Non-pigmented ciliary epithelial cell (primary cell): Measurements from ENCODE around the gene OTOP2.

ENCODE experiments used
- DNase-seq: peaks from one replicate; pipeline ENCODE4 v3.0.0-alpha.2; 2010; ENCODE audit warnings: low read depth

The OTOP2 gene

GRCh38 chr17:74925242-74925641 lies 1.2 kb downstream of the OTOP2 start:
- DNase-seq, result no peak

- DNase-seq, result no peak
Measured at GRCh38 chr17:74928786-74929185, 4.7 kb downstream of the OTOP2 start.

- no peak for DNase-seq
Measured at GRCh38 chr17:74930535-74931036, 6.5 kb downstream of the OTOP2 start.

GRCh38 chr17:74935048-74935447 lies 11.0 kb downstream of the OTOP2 start:
- DNase-seq, result no peak

GRCh38 chr17:74935585-74936469 lies 11.8 kb downstream of the OTOP2 start, which contains the start of gene OTOP3:
Gene OTOP3 (plus strand): TSS chr17:74935898. CDS start chr17:74935922, 24 bp downstream.
- no peak for DNase-seq

- DNase-seq, result no peak
Measured at GRCh38 chr17:74936470-74936799, 12.4 kb downstream of the OTOP2 start.

GRCh38 chr17:74937064-74938051 lies 13.3 kb downstream of the OTOP2 start:
- DNase-seq, result no peak

- DNase-seq, result no peak
Measured at GRCh38 chr17:74938194-74938950, 14.3 kb downstream of the OTOP2 start.

GRCh38 chr17:74939534-74939933 lies 15.5 kb downstream of the OTOP2 start:
- no peak for DNase-seq

- no peak for DNase-seq
Measured at GRCh38 chr17:74941128-74941725, 17.2 kb downstream of the OTOP2 start.

- DNase-seq, result no peak
Measured at GRCh38 chr17:74943808-74944522, 19.9 kb downstream of the OTOP2 start.

- no peak for DNase-seq
Measured at GRCh38 chr17:74945543-74945942, 21.5 kb downstream of the OTOP2 start.

GRCh38 chr17:74946641-74947040 lies 22.6 kb downstream of the OTOP2 start:
- DNase-seq, result no peak

- no peak for DNase-seq
Measured at GRCh38 chr17:74947041-74947754, 23.1 kb downstream of the OTOP2 start.

GRCh38 chr17:74949455-74950115 lies 25.5 kb downstream of the OTOP2 start:
- DNase-seq, result no peak

- no peak for DNase-seq
Measured at GRCh38 chr17:74950207-74950606, 26.1 kb downstream of the OTOP2 start.

GRCh38 chr17:74951065-74951464 lies 27.0 kb downstream of the OTOP2 start:
- no peak for DNase-seq

- DNase-seq, result no peak
Measured at GRCh38 chr17:74951680-74952421, 27.8 kb downstream of the OTOP2 start.
